Muscle layer of colon (tissue), 2 donors: ENCODE data around the gene SPTAN1.

Experiments
- H3K27ac ChIP-seq: one replicate; pipeline ENCODE4 v1.7.0; 2013; ENCODE audit warnings: low read depth, mild to moderate bottlenecking, low read length, moderate library complexity
- H3K27me3 ChIP-seq, 2 donors: one replicate each; pipeline ENCODE4 v1.7.0; 2013; ENCODE audit warnings: low read length in 2 of 2, mild to moderate bottlenecking in 2 of 2; ENCODE audit not compliant: insufficient read depth in 2 of 2, control insufficient read depth in 1 of 2
- H3K36me3 ChIP-seq: one replicate; pipeline ENCODE4 v1.7.0; 2013; ENCODE audit warnings: mild to moderate bottlenecking, low read length; ENCODE audit not compliant: insufficient read depth
- H3K4me1 ChIP-seq: one replicate; pipeline ENCODE4 v1.7.0; 2013; ENCODE audit warnings: mild to moderate bottlenecking, low read length; ENCODE audit not compliant: insufficient read depth
- H3K4me3 ChIP-seq, 2 donors: one replicate each; pipeline ENCODE4 v1.7.0; 2013; ENCODE audit warnings: low read length in 2 of 2, low read depth in 1 of 2, mild to moderate bottlenecking in 1 of 2, moderate library complexity in 1 of 2
- H3K9ac ChIP-seq: one replicate; pipeline ENCODE4 v1.7.0; 2013; ENCODE audit warnings: low read length
- H3K9me3 ChIP-seq: one replicate; pipeline ENCODE4 v1.7.0; 2013; ENCODE audit warnings: mild to moderate bottlenecking, low read length
- donor health status: abdominal sarcoma.
- donor health status: Adenocarcinoma of cecum.

Gene SPTAN1

GRCh38 chr9:128611600-128612394 lies 59.4 kb downstream of the SPTAN1 start:
- Histone ChIP-seq H3K9ac (no peak overlapping the region), H3K9me3 (no peaks in the 10 kb centered on the region), H3K27me3 (no peaks in the 10 kb centered on the region), H3K36me3 (peaks cover 96% of the 10 kb centered on the region), H3K4me3 (no peak overlapping the region), H3K27ac (no peak overlapping the region), H3K4me1 (peaks cover 9% of the 10 kb centered on the region)

GRCh38 chr9:128614728-128615127 lies 62.3 kb downstream of the SPTAN1 start:
- H3K4me3 ChIP-seq: no peak overlapping the region
- peaks cover 93% of the 10 kb centered on the region for H3K36me3 ChIP-seq

GRCh38 chr9:128615571-128615970 lies 63.2 kb downstream of the SPTAN1 start:
- no peak overlapping the region for H3K27ac ChIP-seq
- no peaks in the 10 kb centered on the region for H3K27me3 ChIP-seq
- H3K9me3 ChIP-seq: no peaks in the 10 kb centered on the region
- H3K4me3 ChIP-seq: no peak overlapping the region
- H3K4me1 ChIP-seq: no peaks in the 10 kb centered on the region
- H3K36me3 ChIP-seq: peaks cover 93% of the 10 kb centered on the region
- H3K9ac ChIP-seq: no peak overlapping the region

More at GRCh38 chr9:128614728-128615127, 62.3 kb downstream of the SPTAN1 start:
- Histone ChIP-seq H3K4me1 (no peaks in the 10 kb centered on the region), H3K9ac (no peak overlapping the region), H3K9me3 (no peaks in the 10 kb centered on the region), H3K27me3 (no peaks in the 10 kb centered on the region), H3K27ac (no peak overlapping the region)

- H3K9ac ChIP-seq: no peak overlapping the region
- no peak overlapping the region for H3K27ac ChIP-seq
- no peaks in the 10 kb centered on the region for H3K27me3 ChIP-seq
- no peak overlapping the region for H3K4me3 ChIP-seq
- H3K36me3 ChIP-seq: peaks cover 87% of the 10 kb centered on the region
- no peaks in the 10 kb centered on the region for H3K9me3 ChIP-seq
- H3K4me1 ChIP-seq: no peaks in the 10 kb centered on the region
These were observed 65.6 kb downstream of the SPTAN1 start for GRCh38 chr9:128617943-128618342.

- H3K27me3 ChIP-seq: no peaks in the 10 kb centered on the region
- no peak overlapping the region for H3K4me3 ChIP-seq
- H3K36me3 ChIP-seq: peaks cover 81% of the 10 kb centered on the region
- H3K9me3 ChIP-seq: no peaks in the 10 kb centered on the region
- no peaks in the 10 kb centered on the region for H3K4me1 ChIP-seq
- H3K9ac ChIP-seq: no peak overlapping the region
- no peak overlapping the region for H3K27ac ChIP-seq
These were observed 66.7 kb downstream of the SPTAN1 start for GRCh38 chr9:128619127-128619526.

- no peaks in the 10 kb centered on the region for H3K27me3 ChIP-seq
- H3K36me3 ChIP-seq: peaks cover 81% of the 10 kb centered on the region
These were observed 67.4 kb downstream of the SPTAN1 start for GRCh38 chr9:128619779-128620178.

GRCh38 chr9:128621730-128622455 lies 69.5 kb downstream of the SPTAN1 start:
- Histone ChIP-seq H3K27ac (no peak overlapping the region), H3K27me3 (no peaks in the 10 kb centered on the region), H3K9me3 (no peaks in the 10 kb centered on the region), H3K4me3 (no peak overlapping the region), H3K9ac (no peak overlapping the region), H3K36me3 (peaks cover 86% of the 10 kb centered on the region), H3K4me1 (no peaks in the 10 kb centered on the region)

More at GRCh38 chr9:128619779-128620178, 67.4 kb downstream of the SPTAN1 start:
- Histone ChIP-seq H3K9me3 (no peaks in the 10 kb centered on the region), H3K4me3 (no peak overlapping the region), H3K9ac (no peak overlapping the region), H3K27ac (no peak overlapping the region), H3K4me1 (no peaks in the 10 kb centered on the region)

- Histone ChIP-seq H3K4me1 (peaks cover 5% of the 10 kb centered on the region), H3K4me3 (no peak overlapping the region), H3K27me3 (no peaks in the 10 kb centered on the region), H3K36me3 (peaks cover 88% of the 10 kb centered on the region), H3K9ac (no peak overlapping the region), H3K27ac (no peak overlapping the region), H3K9me3 (no peaks in the 10 kb centered on the region)
These were observed 72.2 kb downstream of the SPTAN1 start for GRCh38 chr9:128624566-128624965.

- no peak overlapping the region for H3K9ac ChIP-seq
- no peak overlapping the region for H3K4me3 ChIP-seq
- no peaks in the 10 kb centered on the region for H3K9me3 ChIP-seq
- peaks cover 88% of the 10 kb centered on the region for H3K36me3 ChIP-seq
- peaks cover 5% of the 10 kb centered on the region for H3K4me1 ChIP-seq
- no peaks in the 10 kb centered on the region for H3K27me3 ChIP-seq
- no peak overlapping the region for H3K27ac ChIP-seq
These were observed 73.2 kb downstream of the SPTAN1 start for GRCh38 chr9:128625391-128626146.

GRCh38 chr9:128626181-128626580 lies 73.8 kb downstream of the SPTAN1 start:
- H3K9me3 ChIP-seq: no peaks in the 10 kb centered on the region
- no peak overlapping the region for H3K4me3 ChIP-seq
- peaks cover 5% of the 10 kb centered on the region for H3K4me1 ChIP-seq
- no peaks in the 10 kb centered on the region for H3K27me3 ChIP-seq
- peaks cover 82% of the 10 kb centered on the region for H3K36me3 ChIP-seq
- H3K9ac ChIP-seq: no peak overlapping the region
- H3K27ac ChIP-seq: no peak overlapping the region

- H3K36me3 ChIP-seq: peaks cover 81% of the 10 kb centered on the region
These were observed 74.8 kb downstream of the SPTAN1 start for GRCh38 chr9:128627127-128627715.

More at GRCh38 chr9:128627127-128627715, 74.8 kb downstream of the SPTAN1 start:
- H3K27me3 ChIP-seq: no peaks in the 10 kb centered on the region
- peaks cover 5% of the 10 kb centered on the region for H3K4me1 ChIP-seq
- no peaks in the 10 kb centered on the region for H3K9me3 ChIP-seq
- H3K9ac ChIP-seq: no peak overlapping the region
- H3K27ac ChIP-seq: no peak overlapping the region
- no peak overlapping the region for H3K4me3 ChIP-seq
